ENCODE results near the gene TRPM2. TPM values are rescaled to one million over a fixed set of nuclear protein-coding genes. Genes with fewer than 3 reads are reported as not detected.

The TRPM2 gene
- total and polyA plus RNA-seq, 2 of the 13 experiments (the other 11 are each of a cell fraction or from before 2014, with no cell fraction given) = 0.07 to 0.20 TPM

DNA sequence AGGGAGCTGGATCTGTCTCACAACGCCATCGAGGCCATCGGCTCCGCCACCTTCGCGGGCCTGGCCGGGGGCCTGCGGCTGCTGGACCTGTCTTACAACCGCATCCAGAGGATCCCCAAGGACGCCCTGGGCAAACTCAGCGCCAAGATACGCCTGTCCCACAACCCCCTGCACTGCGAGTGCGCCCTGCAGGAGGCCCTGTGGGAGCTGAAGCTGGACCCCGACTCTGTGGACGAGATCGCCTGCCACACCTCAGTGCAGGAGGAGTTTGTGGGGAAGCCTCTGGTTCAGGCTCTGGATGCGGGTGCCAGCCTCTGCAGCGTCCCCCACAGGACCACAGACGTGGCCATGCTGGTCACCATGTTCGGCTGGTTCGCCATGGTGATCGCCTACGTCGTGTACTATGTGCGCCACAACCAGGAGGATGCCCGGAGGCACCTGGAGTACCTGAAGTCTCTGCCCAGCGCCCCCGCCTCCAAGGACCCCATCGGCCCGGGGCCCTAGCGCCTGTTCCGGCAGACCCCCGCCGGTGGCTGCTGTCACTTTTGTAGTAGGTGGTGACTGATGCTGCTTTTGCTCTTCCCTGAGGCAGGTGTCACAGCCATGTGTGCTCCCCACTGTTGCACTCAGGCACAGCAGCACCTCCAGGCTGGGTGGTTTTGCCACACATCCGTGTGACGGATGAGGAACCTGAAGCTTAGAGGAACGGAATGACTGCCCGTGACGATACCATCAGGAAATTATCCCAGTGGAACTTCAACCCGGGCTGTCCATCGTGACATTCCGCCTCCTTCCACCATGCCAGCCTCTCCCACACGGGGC lies 103.7 kb downstream of the TRPM2 start (continued):
- TF ChIP-seq, protein P1, sequence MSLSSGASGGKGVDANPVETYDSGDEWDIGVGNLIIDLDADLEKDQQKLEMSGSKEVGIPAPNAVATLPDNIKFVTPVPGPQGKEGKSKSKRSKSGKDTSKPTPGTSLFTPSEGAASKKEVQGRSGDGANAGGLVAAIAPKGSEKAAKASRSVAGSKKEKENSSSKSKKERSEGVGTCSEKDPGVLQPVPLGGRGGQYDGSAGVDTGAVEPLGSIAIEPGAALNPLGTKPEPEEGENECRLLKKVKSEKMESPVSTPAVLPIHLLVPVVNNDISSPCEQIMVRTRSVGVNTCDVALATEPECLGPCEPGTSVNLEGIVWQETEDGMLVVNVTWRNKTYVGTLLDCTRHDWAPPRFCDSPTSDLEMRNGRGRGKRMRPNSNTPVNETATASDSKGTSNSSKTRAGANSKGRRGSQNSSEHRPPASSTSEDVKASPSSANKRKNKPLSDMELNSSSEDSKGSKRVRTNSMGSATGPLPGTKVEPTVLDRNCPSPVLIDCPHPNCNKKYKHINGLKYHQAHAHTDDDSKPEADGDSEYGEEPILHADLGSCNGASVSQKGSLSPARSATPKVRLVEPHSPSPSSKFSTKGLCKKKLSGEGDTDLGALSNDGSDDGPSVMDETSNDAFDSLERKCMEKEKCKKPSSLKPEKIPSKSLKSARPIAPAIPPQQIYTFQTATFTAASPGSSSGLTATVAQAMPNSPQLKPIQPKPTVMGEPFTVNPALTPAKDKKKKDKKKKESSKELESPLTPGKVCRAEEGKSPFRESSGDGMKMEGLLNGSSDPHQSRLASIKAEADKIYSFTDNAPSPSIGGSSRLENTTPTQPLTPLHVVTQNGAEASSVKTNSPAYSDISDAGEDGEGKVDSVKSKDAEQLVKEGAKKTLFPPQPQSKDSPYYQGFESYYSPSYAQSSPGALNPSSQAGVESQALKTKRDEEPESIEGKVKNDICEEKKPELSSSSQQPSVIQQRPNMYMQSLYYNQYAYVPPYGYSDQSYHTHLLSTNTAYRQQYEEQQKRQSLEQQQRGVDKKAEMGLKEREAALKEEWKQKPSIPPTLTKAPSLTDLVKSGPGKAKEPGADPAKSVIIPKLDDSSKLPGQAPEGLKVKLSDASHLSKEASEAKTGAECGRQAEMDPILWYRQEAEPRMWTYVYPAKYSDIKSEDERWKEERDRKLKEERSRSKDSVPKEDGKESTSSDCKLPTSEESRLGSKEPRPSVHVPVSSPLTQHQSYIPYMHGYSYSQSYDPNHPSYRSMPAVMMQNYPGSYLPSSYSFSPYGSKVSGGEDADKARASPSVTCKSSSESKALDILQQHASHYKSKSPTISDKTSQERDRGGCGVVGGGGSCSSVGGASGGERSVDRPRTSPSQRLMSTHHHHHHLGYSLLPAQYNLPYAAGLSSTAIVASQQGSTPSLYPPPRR (CRISPR knock-in tag; IDR thresholded peaks at IDR 0.05; ENCODE audit: borderline replicate concordance) = no peak
- TF ChIP-seq HDAC1 (CRISPR knock-in tag; IDR thresholded peaks at IDR 0.05) (no peak), AHR (CRISPR knock-in tag; IDR thresholded peaks at IDR 0.05) (0 out of 2 replicates have a peak, but pooled peaks have one; percentile 14), MAFF (IDR thresholded peaks at IDR 0.05; ENCODE audit: low read depth, low read length) (no peak), IKZF1 (IDR thresholded peaks at IDR 0.05) (no peak), ZNF557 (CRISPR knock-in tag; IDR thresholded peaks at IDR 0.05) (no peak), NR3C1 (CRISPR knock-in tag; IDR thresholded peaks at IDR 0.05) (no peak), ZNF788 (CRISPR knock-in tag; IDR thresholded peaks at IDR 0.05; ENCODE audit: borderline replicate concordance) (peak; percentile 3; the same call in 1 of the 2 replicates), SAFB2 (CRISPR knock-in tag; IDR thresholded peaks at IDR 0.05; ENCODE audit: borderline replicate concordance, low read depth) (no peak), ZKSCAN8 (CRISPR knock-in tag; IDR thresholded peaks at IDR 0.05; ENCODE audit: borderline replicate concordance) (no peak), GATAD2A (CRISPR knock-in tag; IDR thresholded peaks at IDR 0.05) (no peak), ZNF768 (CRISPR knock-in tag; IDR thresholded peaks at IDR 0.05) (no peak), FOXA3 (CRISPR knock-in tag; IDR thresholded peaks at IDR 0.05) (no peak), ZNF558 (CRISPR knock-in tag; IDR thresholded peaks at IDR 0.05; ENCODE audit: borderline replicate concordance) (0 out of 2 replicates have a peak, but pooled peaks have one; percentile 22), ZNF232 (CRISPR knock-in tag; IDR thresholded peaks at IDR 0.05; ENCODE audit: borderline replicate concordance) (no peak), EZH2 (conservative IDR thresholded peaks at IDR 0.05; ENCODE audit: low read depth, low read length) (no peak)
- TF ChIP-seq, protein P2, sequence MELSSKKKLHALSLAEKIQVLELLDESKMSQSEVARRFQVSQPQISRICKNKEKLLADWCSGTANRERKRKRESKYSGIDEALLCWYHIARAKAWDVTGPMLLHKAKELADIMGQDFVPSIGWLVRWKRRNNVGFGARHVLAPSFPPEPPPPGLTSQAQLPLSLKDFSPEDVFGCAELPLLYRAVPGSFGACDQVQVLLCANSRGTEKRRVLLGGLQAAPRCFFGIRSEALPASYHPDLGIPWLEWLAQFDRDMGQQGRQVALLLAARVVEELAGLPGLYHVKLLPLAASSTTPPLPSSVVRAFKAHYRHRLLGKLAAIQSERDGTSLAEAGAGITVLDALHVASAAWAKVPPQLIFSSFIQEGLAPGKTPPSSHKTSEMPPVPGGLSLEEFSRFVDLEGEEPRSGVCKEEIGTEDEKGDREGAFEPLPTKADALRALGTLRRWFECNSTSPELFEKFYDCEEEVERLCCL (CRISPR knock-in tag; IDR thresholded peaks at IDR 0.05; ENCODE audit: borderline replicate concordance) = no peak
- TF ChIP-seq, protein P3, sequence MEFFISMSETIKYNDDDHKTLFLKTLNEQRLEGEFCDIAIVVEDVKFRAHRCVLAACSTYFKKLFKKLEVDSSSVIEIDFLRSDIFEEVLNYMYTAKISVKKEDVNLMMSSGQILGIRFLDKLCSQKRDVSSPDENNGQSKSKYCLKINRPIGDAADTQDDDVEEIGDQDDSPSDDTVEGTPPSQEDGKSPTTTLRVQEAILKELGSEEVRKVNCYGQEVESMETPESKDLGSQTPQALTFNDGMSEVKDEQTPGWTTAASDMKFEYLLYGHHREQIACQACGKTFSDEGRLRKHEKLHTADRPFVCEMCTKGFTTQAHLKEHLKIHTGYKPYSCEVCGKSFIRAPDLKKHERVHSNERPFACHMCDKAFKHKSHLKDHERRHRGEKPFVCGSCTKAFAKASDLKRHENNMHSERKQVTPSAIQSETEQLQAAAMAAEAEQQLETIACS (CRISPR knock-in tag; IDR thresholded peaks at IDR 0.05) = no peak
- TF ChIP-seq, protein P4, sequence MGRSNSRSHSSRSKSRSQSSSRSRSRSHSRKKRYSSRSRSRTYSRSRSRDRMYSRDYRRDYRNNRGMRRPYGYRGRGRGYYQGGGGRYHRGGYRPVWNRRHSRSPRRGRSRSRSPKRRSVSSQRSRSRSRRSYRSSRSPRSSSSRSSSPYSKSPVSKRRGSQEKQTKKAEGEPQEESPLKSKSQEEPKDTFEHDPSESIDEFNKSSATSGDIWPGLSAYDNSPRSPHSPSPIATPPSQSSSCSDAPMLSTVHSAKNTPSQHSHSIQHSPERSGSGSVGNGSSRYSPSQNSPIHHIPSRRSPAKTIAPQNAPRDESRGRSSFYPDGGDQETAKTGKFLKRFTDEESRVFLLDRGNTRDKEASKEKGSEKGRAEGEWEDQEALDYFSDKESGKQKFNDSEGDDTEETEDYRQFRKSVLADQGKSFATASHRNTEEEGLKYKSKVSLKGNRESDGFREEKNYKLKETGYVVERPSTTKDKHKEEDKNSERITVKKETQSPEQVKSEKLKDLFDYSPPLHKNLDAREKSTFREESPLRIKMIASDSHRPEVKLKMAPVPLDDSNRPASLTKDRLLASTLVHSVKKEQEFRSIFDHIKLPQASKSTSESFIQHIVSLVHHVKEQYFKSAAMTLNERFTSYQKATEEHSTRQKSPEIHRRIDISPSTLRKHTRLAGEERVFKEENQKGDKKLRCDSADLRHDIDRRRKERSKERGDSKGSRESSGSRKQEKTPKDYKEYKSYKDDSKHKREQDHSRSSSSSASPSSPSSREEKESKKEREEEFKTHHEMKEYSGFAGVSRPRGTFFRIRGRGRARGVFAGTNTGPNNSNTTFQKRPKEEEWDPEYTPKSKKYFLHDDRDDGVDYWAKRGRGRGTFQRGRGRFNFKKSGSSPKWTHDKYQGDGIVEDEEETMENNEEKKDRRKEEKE (IDR thresholded peaks at IDR 0.05) = no peak
- TF ChIP-seq, protein P5, sequence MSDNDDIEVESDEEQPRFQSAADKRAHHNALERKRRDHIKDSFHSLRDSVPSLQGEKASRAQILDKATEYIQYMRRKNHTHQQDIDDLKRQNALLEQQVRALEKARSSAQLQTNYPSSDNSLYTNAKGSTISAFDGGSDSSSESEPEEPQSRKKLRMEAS (IDR thresholded peaks at IDR 0.05) = no peak; the same call in 1 of the 2 replicates

All from HepG2 (cell line).